Left ventricle myocardium inferior (tissue), 1 donor: Measurements from ENCODE around the gene ALPP. TPM values are rescaled to one million over a fixed set of nuclear protein-coding genes. Genes with fewer than 3 reads are reported as not detected.
A peak's percentile ranks its signal among the peaks of the same experiment; 100 is the strongest.
"Not testable (repeated sequence)": the region's sequence is repeated elsewhere in the genome, so short reads cannot be mapped to it uniquely, and the experiment has no call there.

Experiments used
- DNase-seq: peaks from one replicate; pipeline ENCODE4 v3.0.0-alpha.2; 2020
- H3K27ac ChIP-seq: fragments of 200-600 bp; replicated peaks from 2 replicates; pipeline ENCODE4 v1.8.0; 2021
- H3K27me3 ChIP-seq: fragments of 200-600 bp; 2 replicates; pipeline ENCODE4 v1.8.0; 2021; ENCODE audit warnings: low read depth
- H3K36me3 ChIP-seq: fragments of 200-600 bp; 2 replicates; pipeline ENCODE4 v1.8.0; 2021
- H3K4me1 ChIP-seq: fragments of 200-600 bp; 2 replicates; pipeline ENCODE4 v1.8.0; 2021
- H3K4me3 ChIP-seq: fragments of 200-600 bp; 2 replicates; pipeline ENCODE4 v1.8.0; 2021; ENCODE audit warnings: mild to moderate bottlenecking, moderate library complexity
- H3K9me3 ChIP-seq: fragments of 200-600 bp; replicated peaks from 2 replicates; pipeline ENCODE4 v1.8.0; 2021
- CTCF ChIP-seq: fragments of 200-600 bp; IDR thresholded peaks from 2 replicates; pipeline ENCODE4 v1.8.0; 2021; ENCODE audit warnings: antibody characterized with exemption, mild to moderate bottlenecking, borderline replicate concordance
- intact Hi-C: fragments of 100-400 bp; cut with micrococcal nuclease; formaldehyde crosslinking; loops from one replicate; pipeline ENCODE4 v1.11.0; 2022
- total RNA-seq: library from RNA; stranded (reverse); fragmentation: NEBNext Ultra II Directional; extraction: Animal tissue kit (Norgen Biotek cat#: 25700); gene quantifications from one replicate; pipeline ENCODE4 v1.2.1, GENCODE V29; 2021
- donor health status: DM: no; HTN: yes; CAD: no; lungs with severe emphysema.

The ALPP gene
- total RNA-seq, 1 donor from 2014 or later, result not detected

DNA sequence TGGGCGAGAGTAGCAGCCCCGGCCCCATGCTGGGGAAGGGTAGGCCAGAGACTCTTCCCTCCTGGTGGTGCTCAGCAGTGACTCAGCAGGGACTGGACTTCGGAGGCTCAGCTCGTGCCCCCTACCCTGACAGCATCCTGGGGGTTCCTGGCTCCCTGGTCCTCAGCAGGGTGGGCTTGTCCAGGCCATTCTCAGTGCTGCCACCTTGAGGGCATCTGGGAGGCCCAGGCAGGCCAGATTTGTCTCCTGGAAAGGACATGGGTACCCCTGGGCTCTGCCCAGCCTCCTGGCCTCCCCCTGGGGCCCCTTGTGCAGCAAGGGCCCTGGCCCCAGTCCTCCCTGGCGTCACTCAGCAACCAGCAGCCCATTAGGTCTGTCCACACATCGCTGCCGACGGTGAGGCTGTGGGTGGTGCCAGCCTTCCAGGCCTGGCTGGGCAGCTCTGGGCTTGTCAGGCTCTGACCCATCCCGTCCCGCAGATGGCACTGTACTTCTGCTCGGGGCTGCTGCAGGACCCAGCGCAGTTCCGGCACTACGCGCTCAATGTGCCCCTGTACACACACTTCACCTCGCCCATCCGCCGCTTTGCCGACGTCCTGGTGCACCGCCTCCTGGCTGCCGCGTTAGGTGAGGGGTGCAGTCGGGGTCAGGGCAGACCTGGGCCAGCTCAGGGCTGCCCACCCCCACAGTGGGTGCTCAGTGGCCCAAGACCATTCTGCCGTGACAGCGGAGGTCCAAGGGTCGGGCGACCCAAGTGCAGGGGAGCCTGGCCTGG lies 45.0 kb upstream of the ALPP start:
- H3K4me1 ChIP-seq, result peaks cover 4% of the 10 kb centered on the region
- no peaks in the 10 kb centered on the region for H3K27me3 ChIP-seq
- no peak for DNase-seq
- TF ChIP-seq CTCF, result peak; percentile 35
- H3K27ac ChIP-seq, result no peak overlapping the region
- intact Hi-C loops, result no loop called here
- peaks cover 6% of the 10 kb centered on the region for H3K36me3 ChIP-seq
- no peak overlapping the region for H3K4me3 ChIP-seq
- H3K9me3 ChIP-seq, result no peaks in the 10 kb centered on the region

DNA sequence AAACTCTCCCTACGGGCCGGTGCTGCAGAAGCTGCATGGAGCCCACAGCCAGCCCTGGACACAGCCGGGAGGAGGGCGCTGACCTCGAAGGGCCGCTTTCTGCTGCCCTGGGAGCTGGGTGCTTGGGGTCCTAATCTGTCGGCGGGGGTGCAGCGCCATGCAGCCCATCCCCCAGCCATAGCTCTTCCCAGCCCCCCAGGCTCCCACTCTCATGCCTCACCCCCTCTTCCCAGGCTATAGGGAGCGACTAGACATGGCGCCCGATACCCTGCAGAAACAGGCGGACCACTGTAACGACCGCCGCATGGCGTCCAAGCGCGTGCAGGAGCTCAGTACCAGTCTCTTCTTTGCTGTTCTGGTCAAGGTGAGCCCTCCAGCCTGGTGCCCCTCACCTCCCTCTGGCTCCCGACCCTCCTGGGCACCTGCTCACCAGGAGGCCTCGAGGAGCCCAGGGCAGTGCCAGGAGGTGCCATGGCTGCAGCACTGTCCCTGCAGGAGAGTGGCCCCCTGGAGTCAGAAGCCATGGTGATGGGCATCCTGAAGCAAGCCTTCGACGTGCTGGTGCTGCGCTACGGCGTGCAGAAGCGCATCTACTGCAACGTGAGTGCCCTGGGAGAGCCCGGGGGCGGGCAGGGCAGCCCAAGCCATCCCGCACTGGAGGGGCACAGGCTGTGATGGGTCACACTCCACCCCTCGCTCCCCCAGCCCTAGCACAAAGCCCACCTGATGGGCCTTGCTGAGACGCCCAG lies 44.2 kb upstream of the ALPP start:
- DNase-seq, H3K36me3 ChIP-seq, H3K4me3 ChIP-seq, H3K27me3 ChIP-seq, H3K27ac ChIP-seq, intact Hi-C loops, H3K4me1 ChIP-seq, H3K9me3 ChIP-seq: not testable (repeated sequence)

GRCh38 chr2:232334885-232335205 lies 43.7 kb upstream of the ALPP start:
- intact Hi-C loops, H3K4me3 ChIP-seq, H3K27me3 ChIP-seq, H3K36me3 ChIP-seq, H3K4me1 ChIP-seq, H3K27ac ChIP-seq, H3K9me3 ChIP-seq, DNase-seq: not testable (repeated sequence)

GRCh38 chr2:232335206-232335858 lies 43.2 kb upstream of the ALPP start:
- H3K9me3 ChIP-seq, H3K36me3 ChIP-seq, intact Hi-C loops, H3K4me1 ChIP-seq, H3K27me3 ChIP-seq, H3K4me3 ChIP-seq, DNase-seq, H3K27ac ChIP-seq: not testable (repeated sequence)
- TF ChIP-seq CTCF, result peak; percentile 60

GRCh38 chr2:232335859-232336215 lies 42.7 kb upstream of the ALPP start:
- intact Hi-C loops, result no loop called here
- Histone ChIP-seq H3K27me3 (no peaks in the 10 kb centered on the region), H3K9me3 (no peaks in the 10 kb centered on the region), H3K4me1 (peaks cover 4% of the 10 kb centered on the region), H3K4me3 (no peak overlapping the region), H3K27ac (no peak overlapping the region), H3K36me3 (peaks cover 6% of the 10 kb centered on the region)
- no peak for DNase-seq
- no peak for TF ChIP-seq CTCF

DNA sequence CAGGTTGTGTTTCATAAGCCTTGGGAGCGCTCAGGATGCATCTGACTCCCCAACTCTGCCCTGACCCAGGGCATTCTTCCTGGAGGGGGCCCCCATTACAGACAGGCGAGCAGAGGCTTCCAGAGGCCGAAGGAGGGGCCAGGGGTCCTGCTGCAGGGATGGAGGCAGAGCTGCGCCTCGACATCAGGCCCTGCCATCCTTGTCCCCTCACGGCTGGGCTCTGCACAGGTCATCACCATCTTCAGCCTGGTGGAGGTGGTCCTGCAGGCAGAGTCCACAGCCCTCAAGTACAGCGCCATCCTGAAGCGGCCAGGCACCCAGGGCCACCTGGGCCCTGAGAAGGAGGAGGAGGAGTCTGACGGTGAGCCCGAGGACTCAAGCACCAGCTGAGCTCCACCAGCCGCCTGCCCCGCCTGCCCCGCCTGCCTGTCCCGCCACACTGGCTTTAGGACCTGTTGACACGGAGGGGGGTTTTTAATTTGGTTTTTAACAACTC lies 42.3 kb upstream of the ALPP start:
- Histone ChIP-seq H3K27ac (no peak overlapping the region), H3K9me3 (no peaks in the 10 kb centered on the region), H3K4me1 (peaks cover under 1% of the 10 kb centered on the region), H3K36me3 (peaks cover 6% of the 10 kb centered on the region), H3K4me3 (no peak overlapping the region), H3K27me3 (no peaks in the 10 kb centered on the region)
- TF ChIP-seq CTCF, result no peak
- intact Hi-C loops, result no loop called here
- no peak for DNase-seq
